ENCODE data around the gene OXSR1.
"Not testable (repeated sequence)": the region's sequence is repeated elsewhere in the genome, so short reads cannot be mapped to it uniquely, and the experiment has no call there.

The OXSR1 gene

DNA sequence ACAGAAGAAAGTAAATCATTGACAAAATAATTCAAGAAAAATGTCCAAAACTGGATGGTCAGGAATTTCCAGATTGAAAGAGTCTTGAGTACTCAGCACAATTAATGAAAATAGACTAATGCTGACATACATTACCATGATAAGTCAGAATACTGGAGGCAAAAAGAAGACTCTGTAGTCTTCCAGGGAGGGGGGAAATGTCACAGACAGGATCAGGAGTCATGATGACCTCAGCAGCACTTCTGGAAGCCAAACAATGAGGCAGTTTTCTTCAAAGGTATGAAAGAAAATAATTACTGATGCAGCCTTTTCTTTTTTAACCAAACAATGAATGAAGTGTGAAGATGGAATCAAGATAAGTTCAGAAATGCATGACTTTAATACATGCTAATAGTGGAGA lies 70.1 kb downstream of the OXSR1 start:
- DNase-seq = no peak

DNA sequence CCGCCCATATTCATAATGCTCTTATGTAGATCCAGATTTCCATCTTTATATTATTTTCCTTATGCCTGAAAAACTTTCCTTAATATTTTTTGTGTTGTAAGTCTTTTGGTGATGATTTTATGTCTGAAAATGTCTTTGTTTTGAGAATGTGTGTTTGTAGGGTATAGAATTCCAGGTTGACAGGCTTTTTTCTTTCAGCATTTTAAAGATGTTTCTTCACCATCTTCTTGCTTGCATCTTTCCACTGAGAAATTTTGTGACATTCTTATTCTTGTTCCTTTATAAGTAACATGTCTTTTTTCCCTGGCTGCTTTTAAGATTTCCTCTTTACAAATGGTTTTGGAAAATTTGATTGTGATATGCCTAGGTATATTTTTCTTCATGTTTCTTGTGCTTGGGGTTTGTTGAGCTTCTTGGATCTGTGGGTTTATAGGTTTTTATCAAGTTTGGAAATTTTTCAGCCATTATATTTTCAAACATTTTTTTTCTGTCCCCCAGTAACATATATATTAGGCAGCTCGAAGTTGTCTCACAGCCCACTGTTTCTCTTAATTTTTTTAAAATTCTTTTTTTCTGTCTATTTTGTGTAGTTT lies 73.2 kb downstream of the OXSR1 start:
- no peak for DNase-seq

DNA sequence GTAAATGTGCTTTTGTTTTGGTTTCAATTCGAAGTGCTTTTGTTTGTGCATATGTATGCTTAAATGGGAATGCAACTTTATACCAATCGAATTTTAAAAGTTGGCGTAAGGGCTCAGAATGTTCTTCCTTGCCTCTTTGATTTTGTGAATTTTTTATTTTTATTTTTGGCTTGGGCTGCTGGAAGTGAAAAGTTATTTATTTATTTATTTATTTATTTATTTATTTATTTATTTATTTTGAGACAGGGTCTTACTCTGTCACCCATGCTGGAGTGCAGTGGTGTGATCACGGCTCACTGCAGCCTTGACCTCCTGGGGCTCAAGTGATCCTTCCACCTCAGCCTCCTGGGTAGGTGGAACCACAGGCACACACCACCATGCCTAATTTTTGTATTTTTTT lies 77.5 kb downstream of the OXSR1 start:
- DNase-seq = not testable (repeated sequence)

DNA sequence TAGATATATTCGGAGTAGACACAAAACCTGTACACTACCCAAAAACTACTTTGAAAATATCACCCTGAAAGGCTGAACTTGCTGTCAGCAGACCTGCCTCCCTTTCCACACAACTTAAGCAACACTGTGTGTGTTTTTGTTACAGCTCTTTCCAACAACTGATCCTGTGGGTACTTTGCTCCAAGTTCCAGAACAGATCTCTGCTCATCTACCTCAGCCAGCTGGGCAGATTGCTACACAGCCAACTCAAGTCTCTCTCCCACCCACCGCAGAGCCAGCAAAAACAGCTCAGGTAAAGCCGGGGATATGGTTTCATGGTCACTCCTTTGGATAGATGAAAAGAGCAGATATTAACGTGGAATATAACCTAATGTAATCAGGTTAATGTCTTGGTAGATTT lies 80.6 kb downstream of the OXSR1 start:
- DNase-seq = no peak

DNA sequence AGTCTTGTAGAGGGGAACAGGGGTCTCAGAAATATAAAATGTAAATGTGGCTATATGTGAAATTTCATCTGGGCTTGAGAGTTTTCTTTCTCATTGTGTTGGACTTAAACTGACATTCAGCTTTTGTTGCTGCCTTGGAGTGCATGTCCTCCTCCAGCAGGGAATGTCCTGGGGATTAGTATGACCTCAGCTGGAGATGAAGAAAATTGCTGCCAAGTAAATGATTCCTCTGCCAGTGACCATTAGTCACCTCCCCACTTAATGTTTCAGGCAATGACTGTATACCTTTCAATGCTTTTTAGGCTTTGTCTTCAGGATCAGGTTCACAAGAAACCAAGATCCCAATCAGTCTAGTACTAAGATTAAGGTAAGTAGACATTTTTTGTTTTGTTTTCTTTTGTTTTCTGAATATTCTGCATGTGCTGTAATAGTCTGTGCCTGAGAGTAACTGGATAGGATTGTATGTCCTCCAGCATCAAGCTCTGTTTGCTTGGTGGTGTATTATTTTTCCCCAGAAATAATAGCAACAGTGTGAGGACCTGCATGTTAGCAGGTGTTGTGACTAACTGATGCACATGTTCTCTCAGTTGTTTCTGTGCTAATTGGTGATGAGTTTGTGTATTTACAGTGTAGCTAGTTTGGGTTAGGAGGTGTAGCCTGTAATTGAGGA lies 82.2 kb downstream of the OXSR1 start:
- no peak for DNase-seq

DNA sequence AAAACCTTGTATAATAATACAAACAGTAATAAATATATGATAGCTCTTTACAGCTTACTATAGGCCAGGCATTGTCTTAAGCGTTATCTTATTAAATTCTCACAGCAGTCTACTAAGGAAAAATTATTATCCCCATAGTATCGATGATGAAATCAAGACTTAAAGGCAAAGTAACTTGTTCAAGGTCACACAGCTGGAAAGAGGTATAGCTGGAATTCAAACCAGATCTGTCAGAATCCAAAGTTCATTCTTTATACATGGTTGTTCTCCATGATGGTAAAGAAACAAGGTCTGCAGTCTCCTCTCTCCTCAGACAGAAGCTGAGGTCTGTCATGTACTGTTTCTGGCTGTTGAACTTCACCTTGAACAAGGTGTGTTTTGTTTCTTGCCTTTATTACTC lies 84.9 kb downstream of the OXSR1 start:
- DNase-seq = no peak

DNA sequence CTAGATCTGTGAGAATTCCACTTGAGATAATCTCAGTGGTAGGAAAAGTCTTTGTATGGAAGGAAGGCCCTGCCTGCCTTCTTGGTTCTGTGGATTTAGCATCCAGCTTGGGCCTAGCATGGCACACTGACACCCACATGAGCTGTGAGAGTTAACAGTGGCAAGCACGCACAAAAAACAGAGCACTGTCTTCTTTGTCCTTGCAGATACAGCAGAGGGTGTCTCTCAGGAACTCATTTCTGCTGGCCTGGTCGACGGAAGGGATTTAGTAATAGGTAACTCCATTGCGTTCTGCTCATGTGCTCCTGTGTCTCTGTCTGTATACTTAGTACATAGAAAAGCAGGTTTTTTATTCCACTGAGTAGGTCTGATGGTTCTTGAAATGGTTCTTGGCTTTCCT lies 85.9 kb downstream of the OXSR1 start:
- no peak for DNase-seq

DNA sequence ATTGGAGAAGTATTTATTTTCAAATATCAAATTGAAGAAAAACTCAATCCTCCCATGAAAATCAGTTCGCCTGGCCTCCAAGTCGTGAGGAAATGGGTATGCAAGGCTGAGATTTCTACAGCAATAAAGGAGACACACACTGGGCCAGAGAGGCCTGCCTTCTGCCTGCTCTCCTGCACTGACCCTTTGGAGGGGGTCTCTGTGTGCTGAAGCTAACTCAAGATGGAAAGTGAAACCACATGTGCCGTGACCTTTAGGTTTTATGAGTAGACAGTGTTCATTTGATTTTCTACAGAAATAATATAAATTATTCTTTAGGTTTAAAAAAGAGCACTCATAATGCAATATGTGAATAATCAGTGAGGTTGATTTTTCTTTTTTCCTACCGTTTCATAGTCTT lies 88.4 kb downstream of the OXSR1 start:
- no peak for DNase-seq

DNA sequence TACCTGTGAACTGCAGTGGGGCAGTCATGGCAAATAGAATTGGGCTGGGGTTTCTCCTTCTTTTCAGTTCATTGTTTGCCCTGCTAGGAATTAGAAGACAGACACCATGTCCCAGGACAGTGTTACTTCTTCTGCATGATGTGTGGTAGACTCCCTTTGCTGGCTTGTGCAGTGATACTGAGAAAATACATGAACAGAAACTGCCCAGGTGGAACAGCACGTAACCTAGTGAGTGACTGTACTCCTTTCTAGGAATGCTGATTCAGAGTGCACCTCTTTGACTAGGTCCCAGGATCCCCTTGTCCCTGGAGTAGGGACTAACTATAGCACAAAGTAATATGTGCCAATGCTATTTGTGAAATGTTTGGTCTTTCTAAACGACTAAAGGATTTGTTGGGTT lies 89.5 kb downstream of the OXSR1 start:
- DNase-seq = no peak

DNA sequence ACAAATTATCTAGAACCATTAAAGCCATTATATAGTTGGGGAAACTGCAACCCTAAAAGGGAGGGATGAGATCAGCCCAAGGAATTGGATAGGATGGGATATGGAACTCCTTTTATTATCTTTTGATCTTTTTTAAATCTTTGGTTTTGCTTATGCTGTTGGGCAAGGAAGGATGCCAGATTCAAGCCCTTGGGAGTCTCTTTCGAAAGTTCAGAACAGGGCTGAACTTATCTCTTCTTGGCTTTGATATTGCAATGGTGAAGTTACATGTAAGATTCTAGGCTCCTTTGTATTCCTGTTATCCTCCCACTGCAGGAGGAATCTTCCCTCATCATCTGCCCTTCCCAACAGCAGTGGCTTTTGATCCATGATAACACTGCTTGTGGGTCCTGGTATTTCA lies 90.3 kb downstream of the OXSR1 start:
- DNase-seq = no peak

DNA sequence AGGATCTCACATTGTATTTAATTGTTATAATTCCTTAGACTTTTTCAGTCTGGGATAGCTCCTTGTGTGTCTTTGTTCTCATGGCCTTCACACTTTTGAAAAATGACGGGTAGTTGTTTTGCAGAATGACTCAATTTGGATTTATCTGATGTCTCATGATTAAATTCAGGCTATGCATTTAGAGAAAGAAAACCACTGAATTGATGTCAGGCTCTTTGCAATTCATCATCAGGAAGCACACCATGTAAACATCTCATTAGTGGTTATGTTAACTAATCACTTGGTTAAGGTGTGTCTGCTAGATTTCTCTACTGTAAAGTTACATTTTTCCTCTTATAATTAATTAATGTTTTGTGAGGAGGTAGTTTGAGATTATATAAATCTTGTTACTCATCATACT lies 92.2 kb downstream of the OXSR1 start:
- DNase-seq = no peak

DNA sequence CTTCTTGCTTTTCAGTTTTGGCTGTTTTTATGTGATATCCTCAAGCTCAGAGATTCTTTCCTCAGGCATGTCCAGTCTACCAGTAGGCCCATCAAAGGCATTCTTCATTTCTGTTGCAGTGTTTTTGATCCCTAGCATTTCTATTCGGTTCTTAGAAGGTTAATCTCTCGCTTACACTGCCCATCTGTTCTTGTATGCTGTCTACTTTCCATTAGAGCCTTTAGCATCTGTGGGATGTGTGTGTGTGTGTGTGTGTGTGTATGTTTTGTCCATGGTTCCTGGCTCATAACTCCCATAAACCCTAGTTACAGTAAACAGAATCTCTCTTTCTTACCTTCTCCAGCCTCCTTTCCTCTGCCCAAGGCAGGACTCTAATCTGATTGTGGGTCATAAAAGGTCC lies 95.1 kb downstream of the OXSR1 start:
- no peak for DNase-seq

DNA sequence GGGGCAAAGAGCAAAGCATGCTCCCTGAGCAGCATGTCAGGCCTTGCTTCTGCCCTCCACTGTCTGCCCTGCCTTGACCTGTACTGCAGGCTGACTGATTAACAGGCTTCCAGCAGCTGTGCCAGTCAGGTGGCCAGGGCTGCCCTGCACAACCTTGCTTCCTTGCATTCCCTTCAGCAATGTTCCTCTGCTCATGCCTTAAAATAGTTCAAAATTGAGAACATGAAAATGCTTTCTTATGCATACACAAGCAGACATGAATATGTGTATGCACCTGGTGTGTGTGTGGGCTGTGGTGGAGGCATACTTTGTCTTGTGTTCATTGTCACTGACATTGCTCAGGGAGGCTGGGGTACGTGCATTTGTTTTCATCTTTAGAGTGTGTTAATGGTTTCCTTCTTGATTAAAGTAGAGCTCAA lies 99.0 kb downstream of the OXSR1 start:
- no peak for DNase-seq

DNA sequence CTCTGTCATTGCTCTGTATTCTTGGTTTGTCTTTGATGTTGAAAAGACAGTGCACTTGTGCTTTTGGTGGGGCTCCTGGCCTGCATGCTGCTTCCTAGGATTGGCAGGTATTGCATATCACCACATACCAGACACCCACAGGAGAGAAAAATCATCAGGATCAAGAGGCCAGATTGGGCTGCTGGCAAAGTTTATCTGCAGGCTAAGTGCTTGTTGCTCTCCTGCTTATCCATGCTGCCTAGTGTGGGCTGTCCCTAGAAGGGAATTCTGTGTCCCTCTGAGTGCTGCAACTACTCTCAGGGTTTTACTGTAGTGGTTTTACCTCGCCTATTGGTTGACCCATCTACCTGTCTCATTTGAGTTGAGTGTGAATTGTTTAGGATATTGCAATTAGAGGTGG lies 99.4 kb downstream of the OXSR1 start:
- DNase-seq = no peak

DNA sequence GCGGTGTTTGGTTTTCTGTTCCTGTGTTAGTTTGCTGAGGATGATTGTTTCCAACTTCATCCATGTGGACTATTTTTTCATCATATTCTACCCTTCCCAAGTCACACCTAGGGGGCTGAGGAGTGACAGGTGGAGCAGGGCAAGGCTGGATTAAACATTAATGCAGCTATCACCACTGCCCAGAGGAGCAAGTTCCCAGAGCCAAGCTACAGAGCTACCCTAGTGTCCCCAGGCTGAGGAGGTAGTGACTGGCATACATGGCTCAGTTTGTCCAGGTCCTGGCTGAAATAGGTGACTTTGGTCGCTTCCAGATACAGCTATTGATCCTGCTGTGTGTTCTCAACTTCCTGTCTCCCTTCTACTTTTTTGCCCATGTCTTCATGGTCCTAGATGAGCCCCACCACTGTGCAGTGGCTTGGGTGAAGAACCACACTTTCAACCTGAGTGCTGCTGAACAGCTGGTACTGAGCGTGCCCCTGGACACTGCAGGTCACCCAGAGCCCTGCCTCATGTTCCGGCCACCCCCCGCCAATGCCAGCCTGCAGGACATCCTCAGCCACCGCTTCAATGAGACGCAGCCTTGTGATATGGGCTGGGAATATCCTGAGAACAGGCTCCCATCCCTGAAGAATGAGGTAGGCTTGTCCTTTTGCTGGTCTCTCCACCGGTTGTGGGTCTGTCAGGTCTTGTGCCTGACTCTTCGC lies 100.4 kb downstream of the OXSR1 start, which contains the start of gene SLC22A13:
TSS of gene SLC22A13 (plus strand) at position 209 of the 704 bp plus-strand sequence. CDS start at position 258, 49 bp downstream.
- DNase-seq = no peak

DNA sequence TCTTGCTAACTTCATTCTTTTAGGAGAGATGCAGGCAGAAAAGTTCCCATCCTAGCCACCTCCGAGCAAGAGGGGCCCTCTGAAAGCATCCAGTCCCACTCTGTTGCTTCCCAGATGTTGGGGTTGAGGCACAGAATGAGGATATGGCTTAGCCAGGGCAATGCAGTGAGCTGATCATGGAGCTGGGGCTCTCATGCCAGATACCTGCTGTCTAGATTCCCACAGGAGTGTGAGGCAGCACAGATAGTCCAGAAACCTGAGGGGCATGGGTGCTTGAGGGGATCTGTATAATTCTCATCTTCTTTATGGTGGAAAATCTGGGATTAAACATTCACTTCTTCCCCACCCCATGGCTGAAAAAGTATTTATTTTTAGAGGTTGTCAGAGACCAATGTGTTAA lies 101.5 kb downstream of the OXSR1 start:
- no peak for DNase-seq

DNA sequence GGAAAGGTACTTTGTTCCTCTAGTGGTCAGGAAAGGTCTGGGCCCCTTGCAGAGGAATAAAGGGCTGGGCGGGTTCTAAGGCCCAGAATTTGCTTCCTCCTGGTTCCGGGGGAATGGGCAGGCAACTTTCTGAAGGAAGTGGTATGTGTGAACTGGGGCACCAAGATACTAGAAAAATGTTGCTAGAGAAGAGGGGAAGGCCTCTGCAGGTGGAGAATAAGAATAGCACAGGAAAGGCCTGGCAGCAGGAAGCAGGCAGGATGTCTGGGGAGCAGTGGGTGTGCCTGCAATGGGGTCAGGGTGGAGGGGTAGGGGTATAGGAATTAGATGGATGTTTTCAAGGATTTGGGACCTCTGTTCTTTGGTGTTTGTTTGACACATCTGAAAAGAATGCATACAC lies 102.3 kb downstream of the OXSR1 start:
- DNase-seq = no peak

DNA sequence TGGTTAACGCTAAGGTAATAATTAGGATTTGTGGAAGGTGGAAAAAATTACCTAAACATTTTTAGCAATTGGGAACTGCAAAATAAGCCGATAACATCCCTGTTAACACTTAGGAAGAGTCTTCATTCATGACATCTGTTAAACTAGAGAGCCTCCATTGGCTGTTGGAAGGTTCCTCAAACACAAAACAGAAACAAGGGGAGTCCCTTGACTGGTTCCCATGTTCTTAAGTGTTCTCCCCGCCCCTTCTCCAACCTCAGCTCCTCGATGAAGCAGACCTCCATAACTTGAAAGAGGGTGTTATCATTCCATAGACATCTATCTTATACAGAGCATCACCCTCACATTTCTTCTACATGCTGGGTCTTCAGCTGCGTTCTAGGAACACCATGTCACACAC lies 102.8 kb downstream of the OXSR1 start:
- no peak for DNase-seq

DNA sequence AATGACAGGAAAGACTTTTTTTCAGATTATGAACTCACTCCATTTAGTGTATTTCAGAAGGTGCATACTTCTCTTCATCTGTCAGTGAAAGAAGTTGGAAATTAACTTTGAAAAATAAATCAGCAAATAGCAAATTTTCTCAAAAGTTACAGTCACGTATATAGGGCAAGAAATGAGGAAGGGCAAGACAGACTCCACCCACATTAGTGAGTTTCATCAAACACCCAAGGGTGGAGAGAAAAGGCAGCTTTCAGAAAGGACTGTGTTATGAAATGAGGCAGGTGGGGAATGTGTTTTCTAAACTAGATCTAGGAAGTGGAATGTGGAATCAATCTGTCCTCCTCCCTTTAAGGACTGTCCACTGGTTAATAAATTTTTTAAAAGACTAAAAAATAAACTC lies 103.2 kb downstream of the OXSR1 start:
- DNase-seq = no peak

DNA sequence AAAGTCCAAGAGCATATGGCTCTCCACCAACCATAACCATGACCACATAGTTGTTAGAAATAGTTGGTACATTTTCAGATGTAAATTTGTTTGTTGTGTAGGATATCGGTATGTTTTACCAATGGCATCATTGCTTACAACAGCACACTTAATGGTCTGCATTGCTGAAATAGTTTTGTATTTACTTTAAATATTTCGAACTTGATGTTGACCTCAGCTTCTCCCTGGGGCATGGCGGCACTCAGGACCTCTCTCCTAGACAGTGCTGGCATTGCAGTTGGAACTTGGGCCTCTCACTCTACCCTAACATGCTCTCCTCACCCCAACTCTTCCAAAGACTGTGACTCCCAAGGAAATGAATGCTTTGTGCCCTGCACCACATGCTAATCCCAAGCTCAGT lies 105.3 kb downstream of the OXSR1 start:
- DNase-seq = no peak

DNA sequence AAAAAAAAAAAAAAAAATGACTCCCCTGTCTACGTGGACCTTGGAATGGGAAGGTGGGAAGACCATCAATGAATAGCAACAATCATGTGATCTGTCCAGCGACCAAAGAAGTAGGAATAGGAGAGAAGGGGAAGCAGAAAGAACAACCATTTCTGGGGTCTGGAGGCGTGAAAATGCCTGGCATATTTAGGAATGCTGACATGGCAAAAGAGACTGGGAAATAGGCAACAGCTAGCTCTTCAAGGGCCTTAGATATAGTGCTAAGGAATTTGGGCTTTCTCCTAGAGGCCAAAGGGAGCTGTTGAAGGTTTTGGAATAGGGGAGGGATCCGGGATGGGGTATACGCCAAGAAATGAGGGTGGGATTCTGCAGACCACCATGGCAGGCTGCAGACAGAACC lies 106.2 kb downstream of the OXSR1 start:
- no peak for DNase-seq

DNA sequence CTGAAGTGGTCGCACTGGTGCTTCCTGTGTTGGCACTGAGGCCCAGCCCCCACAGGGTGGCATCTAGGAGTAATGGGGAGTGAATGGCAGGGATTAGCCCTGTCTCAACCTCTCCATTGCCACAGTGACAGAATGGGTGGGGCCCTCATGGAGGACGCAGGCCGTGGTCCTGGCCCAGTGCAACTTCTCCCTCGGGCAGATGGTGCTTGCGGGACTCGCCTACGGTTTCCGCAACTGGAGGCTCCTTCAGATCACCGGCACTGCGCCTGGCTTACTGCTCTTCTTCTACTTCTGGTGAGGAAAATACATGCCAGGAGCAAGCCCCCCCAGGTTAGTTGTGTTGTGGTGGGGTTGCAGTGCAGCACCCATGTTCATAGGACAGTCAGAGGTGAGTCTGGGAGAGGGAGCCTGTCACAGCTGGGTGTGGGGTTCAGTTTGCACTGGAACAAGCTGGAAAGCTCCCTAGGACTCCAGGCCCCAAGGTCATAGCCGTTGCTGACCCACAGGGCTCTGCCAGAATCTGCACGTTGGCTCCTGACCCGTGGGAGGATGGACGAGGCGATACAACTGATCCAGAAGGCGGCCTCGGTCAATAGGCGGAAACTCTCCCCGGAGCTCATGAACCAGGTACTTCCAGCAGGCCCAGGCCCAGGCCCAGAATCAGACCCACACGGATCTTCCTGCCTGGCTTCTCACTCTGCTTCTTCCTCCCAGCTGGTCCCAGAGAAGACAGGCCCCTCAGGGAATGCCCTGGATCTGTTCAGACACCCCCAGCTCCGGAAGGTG lies 109.7 kb downstream of the OXSR1 start:
- no peak for DNase-seq

DNA sequence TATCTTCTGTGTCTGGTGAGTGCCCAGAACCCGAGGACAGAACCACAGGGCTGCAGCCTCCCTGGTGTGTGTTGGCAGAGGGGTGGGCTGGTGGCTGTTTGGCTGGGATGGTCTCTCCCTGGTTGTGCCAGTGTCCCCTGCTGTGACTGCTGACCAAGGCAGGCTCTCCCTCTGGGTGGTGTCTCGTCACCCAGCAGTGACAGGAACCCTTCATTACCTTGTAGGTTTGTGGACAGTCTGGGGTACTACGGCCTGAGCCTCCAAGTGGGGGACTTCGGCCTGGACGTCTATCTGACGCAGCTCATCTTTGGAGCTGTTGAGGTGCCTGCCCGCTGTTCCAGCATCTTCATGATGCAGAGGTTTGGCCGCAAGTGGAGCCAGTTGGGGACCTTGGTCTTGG lies 110.3 kb downstream of the OXSR1 start:
- no peak for DNase-seq

Measured in NCI-H1417 treated with DMSO at 0.1 percent for 48 hours (cell line).